ENCODE measurements around the gene RBP3.

Gene RBP3

GRCh38 chr10:47319784-47320183 is 28.4 kb upstream of the RBP3 start:
- DNase-seq (ENCODE audit: low read depth), result no peak

DNA sequence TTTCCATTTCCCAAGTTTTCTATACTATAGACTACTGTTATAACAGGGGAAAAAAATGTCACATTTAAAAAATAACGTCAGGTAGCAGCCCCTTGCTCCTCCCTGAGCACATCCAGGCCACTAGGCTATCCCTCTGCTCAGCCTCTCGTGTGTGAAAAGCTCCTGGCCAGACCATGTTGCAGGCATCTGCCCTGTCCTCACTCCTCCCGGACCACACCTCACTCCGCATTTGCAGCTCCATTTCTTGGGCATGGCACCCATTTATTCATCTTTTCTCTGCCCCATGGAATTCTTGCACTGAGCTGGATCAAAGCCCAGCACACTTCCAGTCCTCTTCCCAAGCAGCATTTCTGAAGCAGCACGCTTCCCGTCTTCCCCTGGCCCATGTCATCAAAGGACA is 27.4 kb upstream of the RBP3 start:
- DNase-seq (ENCODE audit: low read depth), result no peak

DNA sequence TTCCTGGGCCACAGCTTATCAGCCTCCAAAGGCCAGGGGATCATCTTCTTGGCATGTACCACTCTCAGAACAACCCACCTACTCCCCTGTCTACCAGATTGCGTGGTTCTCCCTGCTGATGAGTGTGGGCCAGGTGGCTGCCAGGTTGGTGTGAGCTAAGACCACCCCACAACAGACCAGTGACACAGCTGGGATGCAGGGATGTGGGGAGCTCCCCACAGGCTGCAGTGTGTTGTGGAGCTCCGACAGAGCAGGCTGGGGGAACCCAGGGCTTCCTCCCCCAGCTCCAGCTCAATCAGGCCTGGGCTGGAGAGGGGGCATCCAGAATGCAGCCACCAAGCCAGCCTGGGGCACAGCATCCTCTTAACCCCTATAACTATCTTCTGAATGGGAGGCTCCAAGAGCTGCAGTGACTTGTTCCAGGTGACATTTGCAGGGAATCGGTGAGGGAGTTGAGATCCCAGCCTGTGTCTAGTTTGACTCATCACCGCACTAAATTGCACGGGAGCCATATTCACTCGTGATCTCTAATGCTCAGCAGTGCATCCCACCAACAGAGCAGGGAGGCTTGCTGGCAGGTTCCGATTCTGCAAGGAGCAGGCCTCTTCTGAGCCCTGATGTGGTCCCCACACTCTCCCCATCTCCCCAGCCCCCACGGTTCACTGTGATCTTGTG is 26.5 kb upstream of the RBP3 start:
- DNase-seq (ENCODE audit: low read depth), result no peak

GRCh38 chr10:47322300-47323061 is 25.7 kb upstream of the RBP3 start, which contains the start of gene GDF2:
TSS of gene GDF2 (plus strand) at chr10:47322454. CDS start at chr10:47322669, 215 bp downstream.
- DNase-seq (ENCODE audit: low read depth), result no peak

DNA sequence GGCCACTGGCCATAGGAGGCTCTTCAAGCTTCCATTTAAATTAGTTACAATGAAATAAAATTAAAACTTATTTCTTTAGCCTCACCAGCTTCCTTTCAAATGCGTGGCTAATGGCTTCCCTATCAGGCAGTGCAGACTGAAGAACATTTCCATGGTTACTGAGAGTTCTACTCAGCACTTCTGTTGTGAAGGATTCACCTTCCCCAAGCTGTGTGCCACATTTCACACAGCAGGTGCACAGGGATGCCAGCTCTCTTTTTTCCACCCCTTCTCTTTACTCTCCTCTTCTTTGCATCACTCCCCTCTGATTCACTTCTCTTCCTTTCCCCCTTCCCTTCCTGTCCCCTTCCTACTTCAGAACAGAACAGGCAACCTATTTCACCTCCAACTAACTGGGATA is 25.1 kb upstream of the RBP3 start:
- no peak for DNase-seq (ENCODE audit: low read depth)

GRCh38 chr10:47323636-47324296 is 24.4 kb upstream of the RBP3 start:
- no peak for DNase-seq (ENCODE audit: low read depth)

GRCh38 chr10:47325303-47326291 is 22.6 kb upstream of the RBP3 start:
- DNase-seq (ENCODE audit: low read depth), result no peak

DNA sequence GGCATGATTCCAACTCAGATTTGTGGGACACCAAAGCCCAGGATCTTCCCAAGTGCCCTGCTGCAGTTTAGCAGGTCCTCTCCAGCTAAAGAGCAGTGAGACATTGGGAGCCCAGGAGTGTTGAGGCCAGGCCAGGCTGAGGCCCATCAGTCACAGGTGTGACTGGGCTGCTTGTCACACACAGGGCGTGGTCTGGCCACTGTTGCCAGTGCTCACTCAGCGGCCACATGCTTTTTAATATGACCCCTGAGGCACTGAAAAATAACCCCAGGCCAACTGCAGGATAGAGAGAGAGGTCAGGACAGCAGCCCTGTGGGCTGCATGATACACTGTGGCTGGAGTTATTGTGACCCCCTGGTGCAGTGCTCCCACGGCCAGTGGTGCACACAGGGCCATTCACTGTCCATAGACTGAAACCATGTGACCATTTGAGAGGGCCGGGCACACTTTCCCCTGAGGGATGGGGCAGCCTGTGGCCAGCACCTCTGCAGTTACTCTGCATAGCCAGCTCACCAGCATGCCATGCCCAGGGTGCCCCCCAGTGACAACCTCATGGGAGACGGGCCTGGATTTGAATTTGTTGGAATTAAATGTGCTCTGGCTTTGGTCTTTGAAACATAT is 21.7 kb upstream of the RBP3 start:
- DNase-seq (ENCODE audit: low read depth), result no peak

DNA sequence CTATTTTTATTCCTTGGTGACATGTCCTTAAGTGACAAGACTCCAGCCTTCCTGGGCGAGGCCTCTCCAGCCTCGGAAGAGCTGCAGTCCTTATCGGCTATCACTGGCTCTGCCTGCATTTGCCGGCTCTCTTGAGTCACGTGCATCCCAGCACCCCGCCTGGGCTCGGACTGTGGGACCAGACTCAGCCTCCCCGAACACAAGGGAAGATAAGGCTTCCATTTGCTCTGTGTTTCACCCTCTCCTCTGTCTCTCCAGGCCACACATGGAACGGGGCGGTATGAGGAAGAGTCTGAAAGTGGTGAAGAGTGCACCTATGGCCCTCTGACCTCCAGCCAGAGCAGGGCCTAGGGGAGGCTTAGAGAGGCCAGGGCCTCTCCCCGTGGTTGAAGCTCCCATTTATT is 21.2 kb upstream of the RBP3 start:
- no peak for DNase-seq (ENCODE audit: low read depth)

- DNase-seq (ENCODE audit: low read depth), result no peak
Observed at GRCh38 chr10:47329855-47330254, 18.3 kb upstream of the RBP3 start.

DNA sequence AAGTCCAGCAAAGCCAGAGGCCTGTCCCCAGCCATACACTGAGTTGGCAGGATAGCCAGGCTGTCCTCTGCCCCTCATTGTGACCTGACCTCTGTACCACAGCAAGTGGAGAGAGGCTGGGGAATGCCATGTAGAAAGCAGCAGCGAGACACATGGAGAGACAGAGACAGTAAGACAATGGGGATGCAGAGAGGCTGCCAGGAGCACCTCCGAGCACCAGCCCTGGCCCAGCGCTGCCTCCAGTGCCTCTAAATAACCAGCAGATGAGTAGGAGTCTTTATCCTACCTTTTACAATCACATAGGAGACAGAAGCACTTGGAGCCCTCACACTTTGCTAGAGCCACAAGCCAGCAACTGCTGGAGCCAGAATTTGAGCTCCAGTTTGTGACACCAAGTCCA is 17.8 kb upstream of the RBP3 start:
- no peak for DNase-seq (ENCODE audit: low read depth)

- no peak for DNase-seq (ENCODE audit: low read depth)
Observed at GRCh38 chr10:47330804-47331203, 17.4 kb upstream of the RBP3 start.

DNA sequence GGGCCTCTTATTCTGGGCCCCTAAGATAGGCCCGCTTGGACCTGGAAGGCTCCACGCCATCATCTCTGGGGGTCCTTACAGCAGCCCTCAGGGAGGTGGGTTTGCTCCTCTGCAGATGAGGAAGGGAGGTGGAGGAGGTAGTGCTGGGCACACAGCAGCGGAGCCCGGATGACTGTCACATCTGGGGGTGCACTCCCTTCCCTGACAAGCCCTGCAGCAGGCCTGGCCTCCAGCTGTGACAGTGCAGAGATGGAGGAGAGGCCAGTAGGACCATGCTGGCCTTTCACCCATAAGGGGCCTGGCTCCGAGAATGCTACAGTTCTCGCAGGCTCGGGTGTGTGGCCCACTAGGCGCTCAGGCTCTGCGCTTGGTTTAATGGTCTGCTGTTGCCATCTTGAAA is 16.7 kb upstream of the RBP3 start:
- DNase-seq (ENCODE audit: low read depth), result no peak

DNA sequence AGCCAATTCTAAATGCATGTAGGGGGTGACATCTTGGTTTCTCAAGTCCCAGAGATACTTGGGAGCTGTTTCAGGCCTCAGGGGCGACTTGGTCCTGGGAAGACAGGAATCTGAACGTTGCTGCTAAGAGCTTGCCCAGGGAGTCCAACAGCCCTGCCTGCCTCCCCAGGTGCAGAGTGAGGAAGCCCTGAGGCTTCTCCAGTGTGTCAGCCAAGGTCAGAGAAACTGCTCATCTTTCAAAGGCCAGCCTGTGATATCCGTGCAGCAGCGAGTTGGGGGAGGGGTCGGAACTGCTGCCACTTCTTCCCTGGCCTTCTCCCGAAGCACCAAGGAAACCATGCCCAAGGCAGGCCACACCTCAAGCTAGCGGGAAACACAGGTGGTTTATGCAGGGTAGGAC is 16.2 kb upstream of the RBP3 start:
- no peak for DNase-seq (ENCODE audit: low read depth)

GRCh38 chr10:47332371-47332770 is 15.8 kb upstream of the RBP3 start:
- DNase-seq (ENCODE audit: low read depth), result no peak

GRCh38 chr10:47332946-47333345 is 15.2 kb upstream of the RBP3 start:
- DNase-seq (ENCODE audit: low read depth), result no peak

DNA sequence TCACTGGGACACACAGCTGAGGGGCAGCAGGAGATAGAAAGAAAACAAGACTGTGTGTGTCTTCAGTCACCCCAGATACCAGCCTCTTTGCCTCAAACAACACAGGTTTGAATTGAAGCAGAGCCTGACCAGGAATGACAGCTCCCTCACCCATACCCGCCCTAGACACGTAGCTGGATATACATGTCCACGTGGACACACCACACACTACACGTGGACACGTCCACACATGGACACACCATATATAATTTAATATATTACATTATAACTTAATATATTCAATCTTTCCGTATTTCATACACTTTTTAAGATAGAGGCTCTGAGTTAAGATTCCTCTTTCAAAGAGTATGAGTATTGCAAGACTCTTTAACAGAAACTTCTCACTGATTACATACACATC is 14.6 kb upstream of the RBP3 start:
- DNase-seq (ENCODE audit: low read depth), result no peak

DNA sequence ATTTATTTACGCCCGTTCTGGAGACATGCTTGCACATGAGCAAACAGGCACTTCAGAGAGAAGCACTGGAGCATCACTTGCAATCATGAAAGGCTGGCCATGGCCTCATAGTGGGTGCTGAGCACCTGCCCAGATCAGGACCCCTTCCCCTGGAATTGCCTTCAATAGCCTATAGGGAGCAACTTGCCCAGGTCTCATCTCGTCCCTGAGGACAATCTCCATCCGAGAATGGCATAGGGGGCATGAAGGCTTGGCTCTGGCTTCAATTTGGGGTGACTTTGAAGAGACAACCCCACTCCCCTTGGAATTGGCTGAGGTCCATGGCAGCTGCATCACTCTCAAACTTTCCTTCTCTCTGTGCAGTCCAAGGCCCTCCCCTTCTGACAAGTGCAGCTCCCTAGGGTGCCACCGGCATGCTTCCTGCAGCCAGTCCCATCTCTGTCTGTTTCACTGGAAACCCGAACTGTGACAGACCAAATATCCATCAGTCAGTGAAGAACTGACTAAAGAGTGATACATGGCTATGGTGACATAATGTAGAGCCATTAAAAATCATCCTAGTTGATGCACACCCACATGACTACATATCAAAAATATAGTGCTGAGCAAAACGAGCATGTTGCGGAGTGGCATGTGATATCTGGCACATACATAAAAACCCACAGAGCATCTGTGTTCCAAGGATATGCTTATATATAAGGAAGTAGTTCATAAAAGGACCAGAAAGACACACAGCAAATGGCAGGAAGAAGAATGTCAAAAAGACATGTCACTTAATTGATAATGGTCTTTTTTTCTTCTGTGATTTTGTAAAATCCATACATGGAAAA is 13.5 kb upstream of the RBP3 start:
- no peak for DNase-seq (ENCODE audit: low read depth)

GRCh38 chr10:47335906-47336305 is 12.3 kb upstream of the RBP3 start:
- DNase-seq (ENCODE audit: low read depth), result no peak

DNA sequence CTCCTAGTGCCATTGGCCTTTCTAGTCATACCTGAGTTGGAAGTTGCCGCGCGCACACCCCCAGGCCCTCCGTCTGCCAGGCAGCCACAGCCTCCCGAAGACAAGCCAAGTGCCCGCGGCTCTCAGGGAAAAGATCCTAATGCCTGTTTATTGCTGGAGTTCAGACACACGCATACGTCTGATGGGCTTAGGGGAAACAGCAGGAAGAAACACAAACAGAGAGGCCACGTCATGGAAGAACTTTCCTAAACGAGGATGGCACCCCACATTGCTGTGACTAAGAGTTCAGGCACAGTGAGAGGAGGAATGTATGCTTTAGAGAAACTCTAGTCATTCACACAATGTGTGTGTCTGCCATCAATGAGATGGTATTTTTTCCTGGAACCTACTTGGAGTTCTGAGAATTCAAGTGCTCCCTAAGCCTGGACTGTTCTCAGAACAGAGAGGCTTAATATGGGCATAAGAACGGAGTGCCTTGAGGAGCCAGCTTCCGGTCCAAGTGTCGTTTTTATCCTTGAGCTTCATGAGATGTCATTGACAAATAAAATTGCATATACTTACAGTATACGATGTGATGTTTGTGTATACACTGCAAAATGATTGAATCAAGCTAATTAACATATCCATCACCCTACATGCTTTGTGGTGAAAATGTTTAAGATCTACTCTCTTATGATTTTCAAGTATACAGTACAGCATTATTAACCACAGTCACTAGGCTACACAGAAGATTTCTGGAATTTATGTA is 11.6 kb upstream of the RBP3 start:
- DNase-seq (ENCODE audit: low read depth), result no peak

Data from activated T-cell treated with anti-CD3 and anti-CD28 coated beads for 48 hours (primary cell).